ENCODE results near the gene PRR5L. TPM values are rescaled to one million over a fixed set of nuclear protein-coding genes. Genes with fewer than 3 reads are reported as not detected.

The PRR5L gene
- 1 to 10 TPM; 7.0 to 8.1 TPM for total RNA-seq

GRCh38 chr11:36295926-36296325 lies at the start of gene PRR5L:
Gene PRR5L (plus strand): TSS chr11:36296288. CDS start chr11:36401122, 104,834 bp downstream.
- ATAC-seq (no peak), DNase-seq (no peak)
- Mint-ChIP-seq H3K4me3 (no peak within 1 kb of the TSS), H3K9me3 (no peaks in the 10 kb centered on the region), H3K27ac (no peak within 1 kb of the TSS), H3K4me1 (ENCODE audit: low read depth) (no peaks in the 10 kb centered on the region), H3K27me3 (peaks cover 2% of the 10 kb centered on the region), H3K36me3 (ENCODE audit: low read depth) (no peaks in the 10 kb centered on the region)
- ChIA-PET CTCF (interaction anchor here (1.2 to 12.5 kb wide), 6 partner anchors 11 to 451 kb away, joined by 3 to 177 read pairs (median 4); no protein-coding TSS in a partner anchor), POLR2A (no interaction called here)
- intact Hi-C loops (cut with micrococcal nuclease) = no loop called here
- TF ChIP-seq, protein P1, sequence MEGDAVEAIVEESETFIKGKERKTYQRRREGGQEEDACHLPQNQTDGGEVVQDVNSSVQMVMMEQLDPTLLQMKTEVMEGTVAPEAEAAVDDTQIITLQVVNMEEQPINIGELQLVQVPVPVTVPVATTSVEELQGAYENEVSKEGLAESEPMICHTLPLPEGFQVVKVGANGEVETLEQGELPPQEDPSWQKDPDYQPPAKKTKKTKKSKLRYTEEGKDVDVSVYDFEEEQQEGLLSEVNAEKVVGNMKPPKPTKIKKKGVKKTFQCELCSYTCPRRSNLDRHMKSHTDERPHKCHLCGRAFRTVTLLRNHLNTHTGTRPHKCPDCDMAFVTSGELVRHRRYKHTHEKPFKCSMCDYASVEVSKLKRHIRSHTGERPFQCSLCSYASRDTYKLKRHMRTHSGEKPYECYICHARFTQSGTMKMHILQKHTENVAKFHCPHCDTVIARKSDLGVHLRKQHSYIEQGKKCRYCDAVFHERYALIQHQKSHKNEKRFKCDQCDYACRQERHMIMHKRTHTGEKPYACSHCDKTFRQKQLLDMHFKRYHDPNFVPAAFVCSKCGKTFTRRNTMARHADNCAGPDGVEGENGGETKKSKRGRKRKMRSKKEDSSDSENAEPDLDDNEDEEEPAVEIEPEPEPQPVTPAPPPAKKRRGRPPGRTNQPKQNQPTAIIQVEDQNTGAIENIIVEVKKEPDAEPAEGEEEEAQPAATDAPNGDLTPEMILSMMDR (IDR thresholded peaks at IDR 0.05) = no peak

GRCh38 chr11:36247493-36247892 lies 48.6 kb upstream of the PRR5L start:
- ChIA-PET CTCF (interaction anchor here (3.9 kb wide), 1 partner anchor 11 kb away, joined by 15 read pairs; no protein-coding TSS in a partner anchor), POLR2A (interaction anchor here (0.7 kb wide), 1 partner anchor 13 kb away, joined by 3 read pairs; no protein-coding TSS in a partner anchor)
- H3K4me1 Mint-ChIP-seq (ENCODE audit: low read depth) = peaks cover 2% of the 10 kb centered on the region
- intact Hi-C loops (cut with micrococcal nuclease) = no loop called here
- no peaks in the 10 kb centered on the region for H3K36me3 Mint-ChIP-seq (ENCODE audit: low read depth)
- DNase-seq (no peak), ATAC-seq (no peak)
- peaks cover 3% of the 10 kb centered on the region for H3K9me3 Mint-ChIP-seq
- no peak overlapping the region for H3K4me3 Mint-ChIP-seq
- TF ChIP-seq, protein P1 (IDR thresholded peaks at IDR 0.05) = no peak
- peaks cover 20% of the 10 kb centered on the region for H3K27me3 Mint-ChIP-seq
- H3K27ac Mint-ChIP-seq = no peak overlapping the region

- POLR2A ChIA-PET = no interaction called here
- Mint-ChIP-seq H3K4me3 (no peak overlapping the region), H3K9me3 (peaks cover 3% of the 10 kb centered on the region), H3K4me1 (ENCODE audit: low read depth) (peaks cover 2% of the 10 kb centered on the region), H3K27ac (no peak overlapping the region), H3K27me3 (peaks cover 20% of the 10 kb centered on the region), H3K36me3 (ENCODE audit: low read depth) (no peaks in the 10 kb centered on the region)
- intact Hi-C loops (cut with micrococcal nuclease) = no loop called here
- CTCF ChIA-PET = interaction anchor here (3.9 to 6.8 kb wide), 2 partner anchors 10 to 18 kb away, joined by 15 to 34 read pairs; no protein-coding TSS in a partner anchor
- TF ChIP-seq, protein P1 (IDR thresholded peaks at IDR 0.05) = no peak
- DNase-seq = no peak
- no peak for ATAC-seq
Measured at GRCh38 chr11:36248436-36248835, 47.7 kb upstream of the PRR5L start.

GRCh38 chr11:36249246-36249645 lies 46.8 kb upstream of the PRR5L start:
- H3K36me3 Mint-ChIP-seq (ENCODE audit: low read depth) = no peaks in the 10 kb centered on the region
- no peak overlapping the region for H3K27ac Mint-ChIP-seq
- no peak overlapping the region for H3K4me3 Mint-ChIP-seq
- peaks cover 3% of the 10 kb centered on the region for H3K9me3 Mint-ChIP-seq
- intact Hi-C loops (cut with micrococcal nuclease) = no loop called here
- H3K4me1 Mint-ChIP-seq (ENCODE audit: low read depth) = peaks cover 2% of the 10 kb centered on the region
- peaks cover 20% of the 10 kb centered on the region for H3K27me3 Mint-ChIP-seq
- TF ChIP-seq, protein P1 (IDR thresholded peaks at IDR 0.05) = no peak
- DNase-seq (peak; percentile 7), ATAC-seq (peak; percentile 56)
- ChIA-PET CTCF (interaction anchor here (3.9 to 6.8 kb wide), 2 partner anchors 9 to 17 kb away, joined by 15 to 34 read pairs; no protein-coding TSS in a partner anchor), POLR2A (interaction anchor here (0.9 kb wide), 1 partner anchor 21 kb away, joined by 3 read pairs; no protein-coding TSS in a partner anchor)

GRCh38 chr11:36251823-36252222 lies 44.3 kb upstream of the PRR5L start:
- peaks cover 16% of the 10 kb centered on the region for H3K27me3 Mint-ChIP-seq
- TF ChIP-seq, protein P1 (IDR thresholded peaks at IDR 0.05) = no peak
- H3K4me3 Mint-ChIP-seq = no peak overlapping the region
- H3K36me3 Mint-ChIP-seq (ENCODE audit: low read depth) = no peaks in the 10 kb centered on the region
- H3K9me3 Mint-ChIP-seq = peaks cover 3% of the 10 kb centered on the region
- DNase-seq (no peak), ATAC-seq (no peak)
- H3K4me1 Mint-ChIP-seq (ENCODE audit: low read depth) = peaks cover 2% of the 10 kb centered on the region
- intact Hi-C loops (cut with micrococcal nuclease) = no loop called here
- H3K27ac Mint-ChIP-seq = no peak overlapping the region
- POLR2A ChIA-PET = no interaction called here
- CTCF ChIA-PET = interaction anchor here (6.8 kb wide), 1 partner anchor 15 kb away, joined by 34 read pairs; no protein-coding TSS in a partner anchor

Data from activated CD8-positive, alpha-beta T cell treated with anti-CD3 and anti-CD28 coated beads for 36 hours (primary cell).